ENCODE data around the gene TEX26.
"Not testable (repeated sequence)": the region's sequence is repeated elsewhere in the genome, so short reads cannot be mapped to it uniquely, and the experiment has no call there.

The TEX26 gene

GRCh38 chr13:30926781-30927180 is 5.7 kb upstream of the TEX26 start:
- ChIA-PET POLR2A (no interaction called here), CTCF (interaction anchor here (0.6 kb wide), 1 partner anchor 188 kb away, joined by 3 read pairs; no protein-coding TSS in a partner anchor)
- Histone ChIP-seq H3K4me1 (ENCODE audit: control insufficient read depth, insufficient read depth, low read length) (no peaks in the 10 kb centered on the region), H3K27ac (ENCODE audit: extremely low read depth, low read depth, low read length) (no peak overlapping the region), H3K4me3 (ENCODE audit: low read depth, low read length) (no peak overlapping the region), H3K36me3 (ENCODE audit: control insufficient read depth in 2 of 2, insufficient read depth in 1 of 2, low read length in 2 of 2) (no peaks in the 10 kb centered on the region), H3K9me3 (ENCODE audit: control insufficient read depth, insufficient read depth, low read depth, low read length) (no peaks in the 10 kb centered on the region)
- TF ChIP-seq AEBP2 (tag by site-specific recombination; IDR thresholded peaks at IDR 0.05; ENCODE audit: borderline replicate concordance) (no peak), KLF7 (tag by site-specific recombination; IDR thresholded peaks at IDR 0.05; ENCODE audit: borderline replicate concordance) (no peak), ZNF776 (tag by site-specific recombination; IDR thresholded peaks at IDR 0.05; ENCODE audit: borderline replicate concordance) (no peak), BCL11A (tag by site-specific recombination; IDR thresholded peaks at IDR 0.05; ENCODE audit: low read depth) (no peak), ZNF768 (tag by site-specific recombination; IDR thresholded peaks at IDR 0.05) (no peak), PRDM4 (tag by site-specific recombination; IDR thresholded peaks at IDR 0.05) (no peak)

GRCh38 chr13:30927188-30927587 is 5.3 kb upstream of the TEX26 start:
- H3K9me3 ChIP-seq (ENCODE audit: control insufficient read depth, insufficient read depth, low read depth, low read length); CTCF ChIA-PET; H3K4me3 ChIP-seq (ENCODE audit: low read depth, low read length); H3K4me1 ChIP-seq (ENCODE audit: control insufficient read depth, insufficient read depth, low read length); H3K27ac ChIP-seq (ENCODE audit: extremely low read depth, low read depth, low read length); POLR2A ChIA-PET; H3K36me3 ChIP-seq (ENCODE audit: control insufficient read depth in 2 of 2, insufficient read depth in 1 of 2, low read length in 2 of 2): not testable (repeated sequence)

- Histone ChIP-seq H3K4me3 (ENCODE audit: low read depth, low read length) (no peak overlapping the region), H3K9me3 (ENCODE audit: control insufficient read depth, insufficient read depth, low read depth, low read length) (no peaks in the 10 kb centered on the region), H3K27ac (ENCODE audit: extremely low read depth, low read depth, low read length) (no peak overlapping the region), H3K36me3 (ENCODE audit: control insufficient read depth in 2 of 2, insufficient read depth in 1 of 2, low read length in 2 of 2) (no peaks in the 10 kb centered on the region), H3K4me1 (ENCODE audit: control insufficient read depth, insufficient read depth, low read length) (no peaks in the 10 kb centered on the region)
- ChIA-PET CTCF (no interaction called here), POLR2A (interaction anchor here (0.7 kb wide), 1 partner anchor 57 kb away, joined by 3 read pairs; no protein-coding TSS in a partner anchor)
- no peak for TF ChIP-seq ZNF26 (tag by site-specific recombination; IDR thresholded peaks at IDR 0.05)
- no peak for TF ChIP-seq ZNF626 (tag by site-specific recombination; IDR thresholded peaks at IDR 0.05)
- TF ChIP-seq ZNF148 (tag by site-specific recombination; IDR thresholded peaks at IDR 0.05; ENCODE audit: borderline replicate concordance), result no peak
- TF ChIP-seq SCRT1 (tag by site-specific recombination; IDR thresholded peaks at IDR 0.05; ENCODE audit: borderline replicate concordance), result no peak
- TF ChIP-seq ZNF2 (tag by site-specific recombination; IDR thresholded peaks at IDR 0.05), result no peak
- TF ChIP-seq GLI2 (tag by site-specific recombination; IDR thresholded peaks at IDR 0.05; ENCODE audit: borderline replicate concordance, low read depth), result no peak
- TF ChIP-seq ZSCAN23 (tag by site-specific recombination; IDR thresholded peaks at IDR 0.05), result no peak
- no peak for TF ChIP-seq PRDM2 (tag by site-specific recombination; IDR thresholded peaks at IDR 0.05; ENCODE audit: borderline replicate concordance)
- TF ChIP-seq IKZF3 (tag by site-specific recombination; IDR thresholded peaks at IDR 0.05), result no peak
- no peak for TF ChIP-seq ZNF585B (tag by site-specific recombination; IDR thresholded peaks at IDR 0.05)
- no peak for TF ChIP-seq ZNF623 (tag by site-specific recombination; IDR thresholded peaks at IDR 0.05)
Observed at GRCh38 chr13:30927595-30927994, 4.9 kb upstream of the TEX26 start.
